HS-27A (cell line): ENCODE results near the gene INTS4.
"Not testable (repeated sequence)": the region's sequence is repeated elsewhere in the genome, so short reads cannot be mapped to it uniquely, and the experiment has no call there.

ENCODE experiments used
- DNase-seq: peaks from one replicate; pipeline ENCODE4 v3.0.0-alpha.2; 2012; ENCODE audit warnings: low read depth, missing footprints

INTS4 gene

DNA sequence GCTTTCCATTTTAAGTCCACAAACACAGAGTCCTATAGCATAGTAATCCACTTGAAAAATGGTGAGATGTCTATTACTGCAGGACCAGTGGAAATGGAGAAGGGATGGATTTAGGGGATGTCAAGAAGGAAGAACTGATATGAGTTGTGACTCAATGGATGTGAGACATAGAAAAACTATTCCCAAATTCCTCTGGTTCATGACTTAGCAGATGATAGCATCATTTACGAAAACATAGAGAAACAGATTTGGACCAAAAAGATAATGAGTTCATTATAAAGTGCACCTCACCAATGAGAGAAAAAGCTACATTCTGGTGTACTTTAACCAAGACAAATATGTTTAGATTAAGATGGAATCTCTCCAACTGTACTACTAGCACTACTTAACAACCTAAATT lies 51.2 kb downstream of the INTS4 start:
- DNase-seq, result peak; percentile 14

DNA sequence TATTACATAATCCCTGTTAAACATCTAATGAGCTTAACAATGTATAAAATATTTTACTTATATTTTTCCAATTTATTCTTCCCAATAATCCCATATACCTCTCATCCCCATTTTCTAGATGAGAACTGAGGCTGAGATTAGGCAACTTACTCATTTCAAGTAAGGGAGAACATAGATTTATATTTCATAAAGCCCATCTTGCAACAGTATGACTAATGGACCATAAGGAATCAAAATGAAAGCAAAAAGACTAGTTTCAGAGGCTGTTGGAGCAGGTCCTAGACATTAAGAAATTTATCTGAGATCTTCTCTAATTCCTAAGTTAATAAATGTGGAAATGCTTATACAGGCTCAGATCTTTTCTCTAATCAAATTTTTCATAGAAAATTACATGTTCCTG lies 52.0 kb downstream of the INTS4 start:
- DNase-seq, result not testable (repeated sequence)

- not testable (repeated sequence) for DNase-seq
These were observed 60.9 kb downstream of the INTS4 start for GRCh38 chr11:77933596-77933995.

GRCh38 chr11:77930334-77931208 lies 63.9 kb downstream of the INTS4 start:
- not testable (repeated sequence) for DNase-seq

DNA sequence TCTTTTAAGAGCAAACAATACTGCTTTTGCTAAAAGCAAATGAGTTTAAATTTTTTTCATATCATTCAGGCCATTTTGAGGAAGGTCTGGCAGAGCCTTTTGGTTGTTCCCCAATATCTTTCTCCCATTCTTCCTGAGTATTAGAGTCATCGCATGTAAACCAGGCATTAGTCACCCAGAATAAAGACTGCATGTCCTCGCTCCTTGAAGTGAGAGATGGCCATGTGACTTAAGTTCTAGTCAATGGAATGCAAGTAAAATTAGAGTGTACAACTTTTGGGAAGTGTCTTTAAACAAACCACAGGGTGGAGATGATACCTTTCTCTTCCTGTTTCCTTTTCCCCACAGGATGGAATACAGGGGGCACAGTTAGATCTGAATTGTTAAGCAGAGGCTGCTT lies 76.8 kb downstream of the INTS4 start:
- DNase-seq, result not testable (repeated sequence)

DNA sequence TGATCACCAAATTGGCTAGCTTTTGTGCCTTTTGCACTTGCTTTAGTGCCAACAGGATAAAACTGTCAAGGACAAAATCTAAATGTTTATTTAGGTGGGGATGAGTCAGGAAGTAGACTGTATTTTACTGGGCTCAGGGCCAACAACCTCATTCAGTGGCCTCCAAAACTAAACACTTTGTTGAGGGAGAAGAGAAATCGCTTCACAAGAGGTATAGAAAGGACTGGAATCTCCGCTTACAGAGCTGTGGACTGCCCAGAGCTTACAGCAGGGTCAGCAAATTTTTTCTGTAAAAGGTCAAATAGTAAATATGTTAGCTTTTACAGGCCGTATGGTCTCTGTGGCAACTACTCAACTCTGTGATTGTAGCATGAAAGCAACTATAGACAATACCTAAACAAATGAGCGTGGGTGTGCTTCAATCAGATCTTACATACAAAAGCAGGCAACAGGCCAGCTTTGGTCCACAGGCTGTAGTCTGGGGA lies 80.1 kb downstream of the INTS4 start:
- DNase-seq, result peak; percentile 64

- DNase-seq, result not testable (repeated sequence)
These were observed 80.7 kb downstream of the INTS4 start for GRCh38 chr11:77913608-77914306.

DNA sequence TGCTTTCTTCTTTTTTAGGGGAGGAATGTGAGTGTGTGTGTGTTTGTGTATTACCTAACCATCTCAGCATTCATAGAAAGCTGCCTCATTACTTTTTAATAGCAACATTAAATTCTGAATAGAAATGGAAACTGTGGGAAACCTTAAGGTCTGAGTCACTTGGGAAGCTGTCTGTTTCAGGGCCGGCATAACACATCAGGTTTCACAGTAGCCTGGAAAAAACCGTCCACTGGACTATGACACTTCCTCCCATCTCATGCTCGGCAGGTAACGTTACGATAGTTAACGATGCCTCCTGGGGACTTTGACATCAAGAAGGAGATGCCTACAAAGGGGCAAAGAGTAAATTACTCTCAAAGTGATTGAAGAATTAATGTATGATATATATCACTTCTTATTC lies 83.6 kb downstream of the INTS4 start:
- not testable (repeated sequence) for DNase-seq

DNA sequence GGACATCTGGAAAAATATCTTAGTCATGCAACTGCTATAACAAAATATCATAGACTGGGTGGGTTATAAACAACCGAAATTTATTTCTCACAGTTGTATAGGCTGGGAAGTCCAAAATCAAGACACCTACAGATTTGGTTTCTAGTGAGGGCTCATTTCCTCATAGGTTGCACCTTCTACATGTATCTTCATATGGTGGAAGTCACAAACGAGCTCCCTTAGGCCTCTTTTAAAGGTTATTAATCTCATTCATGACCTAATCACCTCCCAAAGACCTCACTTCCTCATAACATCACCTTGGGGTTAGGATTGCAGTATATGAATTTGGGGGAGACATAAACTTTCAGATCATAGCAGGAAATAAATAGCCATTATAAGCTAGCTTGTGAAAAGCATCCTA lies 85.2 kb downstream of the INTS4 start:
- DNase-seq, result no peak

GRCh38 chr11:77908835-77909234 lies 85.6 kb downstream of the INTS4 start:
- DNase-seq, result no peak

DNA sequence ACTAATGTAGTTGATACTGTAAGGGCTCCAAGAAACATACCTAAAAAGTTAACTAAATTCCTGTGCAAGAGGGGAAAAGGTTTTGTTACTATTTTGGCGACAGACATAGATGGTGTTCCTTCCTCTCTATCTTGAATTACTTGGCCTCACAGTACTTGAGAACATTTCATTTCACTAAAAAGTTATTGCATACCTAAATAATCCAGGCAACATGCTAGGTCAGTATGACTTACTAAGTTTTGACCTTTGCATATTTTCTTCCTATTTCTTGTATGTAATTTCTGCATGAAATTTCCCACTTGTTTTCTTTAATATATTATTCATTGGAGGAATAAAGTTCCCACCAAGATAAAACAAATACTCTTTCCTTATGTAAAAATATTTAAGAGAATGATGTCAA lies 99.5 kb downstream of the INTS4 start:
- DNase-seq, result not testable (repeated sequence)

GRCh38 chr11:77891703-77892102 lies 102.8 kb downstream of the INTS4 start:
- DNase-seq, result not testable (repeated sequence)

- DNase-seq, result not testable (repeated sequence)
These were observed 103.2 kb downstream of the INTS4 start for GRCh38 chr11:77891256-77891655.

- DNase-seq, result not testable (repeated sequence)
These were observed 103.8 kb downstream of the INTS4 start for GRCh38 chr11:77890619-77891056.

- not testable (repeated sequence) for DNase-seq
These were observed 104.3 kb downstream of the INTS4 start for GRCh38 chr11:77890100-77890614.

DNA sequence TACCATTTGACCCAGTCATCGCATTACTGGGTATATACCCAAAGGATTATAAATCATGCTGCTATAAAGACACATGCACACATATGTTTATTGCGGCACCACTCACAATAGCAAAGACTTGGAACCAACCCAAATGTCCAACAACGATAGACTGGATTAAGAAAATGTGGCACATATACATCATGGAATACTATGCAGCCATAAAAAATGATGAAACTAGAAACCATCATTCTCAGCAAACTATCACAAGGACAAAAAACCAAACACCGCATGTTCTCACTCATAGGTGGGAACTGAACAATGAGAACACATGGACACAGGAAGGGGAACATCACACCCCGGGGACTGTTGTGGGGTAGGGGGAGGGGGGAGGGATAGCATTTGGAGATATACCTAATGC lies 105.4 kb downstream of the INTS4 start:
- DNase-seq, result not testable (repeated sequence)

GRCh38 chr11:77886401-77886800 lies 108.1 kb downstream of the INTS4 start:
- no peak for DNase-seq

- DNase-seq, result no peak
These were observed 109.7 kb downstream of the INTS4 start for GRCh38 chr11:77884829-77885190.

DNA sequence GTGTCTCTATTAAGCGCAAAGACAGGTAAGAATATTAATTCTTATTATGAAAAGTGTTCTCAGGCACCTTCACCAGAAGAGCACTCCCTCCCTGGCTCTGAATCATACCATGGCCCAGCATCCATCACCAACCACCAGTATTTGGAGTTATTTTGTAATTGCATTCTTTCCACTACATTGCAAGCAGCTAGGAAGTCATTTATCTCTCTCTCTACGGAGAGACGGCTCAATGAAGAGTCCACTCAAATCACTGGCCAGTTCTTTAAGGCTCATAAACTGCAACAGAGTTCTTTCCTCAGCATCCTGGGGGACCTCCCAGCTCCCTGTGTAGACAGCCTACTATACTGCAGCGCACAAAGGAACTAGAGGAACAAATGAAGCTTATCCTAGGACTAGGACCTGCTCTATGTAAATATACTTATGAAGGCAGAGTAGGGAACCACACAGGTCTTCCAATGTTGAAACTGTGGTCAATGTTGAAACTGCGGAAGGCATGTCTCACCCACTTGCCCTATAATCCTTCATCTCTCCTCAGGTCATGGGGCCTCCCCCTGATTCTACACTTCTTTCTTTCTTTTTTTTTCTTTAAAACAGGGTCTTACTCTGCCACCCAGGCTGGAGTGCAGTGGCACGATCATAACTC lies 110.2 kb downstream of the INTS4 start:
- no peak for DNase-seq

GRCh38 chr11:77883775-77884174 lies 110.7 kb downstream of the INTS4 start:
- no peak for DNase-seq

DNA sequence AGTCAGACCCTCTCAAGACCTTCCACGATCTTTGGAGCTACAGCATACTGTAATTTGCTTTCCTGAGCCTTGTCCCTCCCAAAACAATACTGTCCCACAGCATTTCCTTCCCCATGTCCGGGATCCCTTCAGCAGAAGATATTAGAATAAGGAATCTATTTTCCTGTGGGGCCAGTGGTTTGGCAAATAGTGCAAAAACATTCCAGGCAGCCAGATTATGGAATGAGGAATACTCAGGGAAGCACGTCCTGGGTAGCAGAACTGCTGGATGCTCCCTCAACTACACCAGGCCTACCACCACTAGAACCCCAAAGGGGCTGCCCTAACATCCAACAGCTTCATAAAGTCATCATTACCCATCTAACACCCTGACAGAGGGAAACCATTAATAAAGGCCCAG lies 112.1 kb downstream of the INTS4 start:
- no peak for DNase-seq

DNA sequence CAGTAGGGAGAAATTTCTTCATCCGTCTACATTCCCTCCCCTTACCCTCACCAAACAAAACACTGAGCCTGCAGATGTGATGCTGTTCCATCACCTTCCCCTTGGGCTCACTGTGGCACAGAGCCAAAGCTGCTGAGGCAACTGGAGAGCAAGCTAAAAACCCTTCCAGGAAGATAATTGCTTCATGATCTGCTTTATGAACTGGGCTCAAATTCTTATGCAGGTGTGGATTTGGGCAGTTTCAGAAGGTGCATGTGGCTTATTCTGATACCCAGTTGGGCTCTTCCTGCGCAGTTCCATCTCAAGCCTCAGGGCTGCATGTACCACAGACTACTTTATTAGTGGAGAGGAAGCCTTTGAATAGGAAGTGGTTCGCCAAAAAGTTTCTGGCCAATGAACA lies 115.2 kb downstream of the INTS4 start:
- DNase-seq, result no peak
